ENCODE data around the gene SPRED1.

GRCh38 chr15:38377636-38378035, 125.0 kb downstream of the SPRED1 start:
- TF ChIP-seq SNAPC5 (CRISPR knock-in tag; IDR thresholded peaks at IDR 0.05) (no peak), FUS (optimal IDR thresholded peaks at IDR 0.05; ENCODE audit: low read depth, low read length) (no peak), ZNF174 (CRISPR knock-in tag; IDR thresholded peaks at IDR 0.05) (no peak), HEY1 (CRISPR knock-in tag; IDR thresholded peaks at IDR 0.05; ENCODE audit: borderline replicate concordance) (no peak), ATF4 (CRISPR knock-in tag; IDR thresholded peaks at IDR 0.05) (no peak), FOS (IDR thresholded peaks at IDR 0.05; ENCODE audit: extremely low read depth, insufficient read length) (no peak), SOX6 (IDR thresholded peaks at IDR 0.05) (no peak), ZNF655 (CRISPR knock-in tag; IDR thresholded peaks at IDR 0.05) (no peak), RNF219 (CRISPR knock-in tag; IDR thresholded peaks at IDR 0.05) (no peak), CTCF (IDR thresholded peaks at IDR 0.05 in 2 of 3, conservative IDR thresholded peaks at IDR 0.05 in 1 of 3; ENCODE audit: insufficient read depth in 2 of 3, low read depth in 1 of 3, low read length in 3 of 3) (no peak), NR2C2 (CRISPR knock-in tag; IDR thresholded peaks at IDR 0.05) (no peak), NR2C2 (tag; IDR thresholded peaks at IDR 0.05) (no peak)
